Stimulated activated naive CD4-positive, alpha-beta T cell (primary cell): Measurements from ENCODE around the gene CUZD1.

ENCODE experiments used
- DNase-seq, 6 experiments: peaks; one replicate each; lab custom pipeline; 2025; lab: John Stamatoyannopoulos, UW

CUZD1 gene

GRCh38 chr10:122855745-122856144 is 10.1 kb upstream of the CUZD1 start:
- DNase-seq, result no peak

DNA sequence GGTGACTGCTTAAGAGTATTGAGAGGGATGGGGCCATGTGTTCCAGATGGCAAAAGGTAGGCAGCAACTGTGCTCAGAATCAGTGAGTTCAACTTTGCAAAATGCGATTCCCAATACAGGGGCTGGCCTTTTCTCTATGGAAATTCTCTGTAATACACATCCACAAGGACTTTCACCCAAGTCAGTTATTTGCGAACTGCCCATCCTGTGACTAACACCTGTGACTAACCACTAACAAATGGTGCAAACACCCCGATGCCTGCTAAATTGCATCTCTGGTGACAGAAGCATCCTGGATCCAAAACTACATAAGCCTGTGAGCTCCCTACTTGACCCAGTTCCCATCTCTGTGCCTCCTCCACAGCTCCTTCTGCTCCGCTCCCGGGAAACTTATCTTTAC is 9.0 kb upstream of the CUZD1 start:
- no peak for DNase-seq

GRCh38 chr10:122853665-122854313 is 8.1 kb upstream of the CUZD1 start:
- DNase-seq, result no peak

GRCh38 chr10:122852261-122852660 is 6.6 kb upstream of the CUZD1 start:
- DNase-seq, result no peak

DNA sequence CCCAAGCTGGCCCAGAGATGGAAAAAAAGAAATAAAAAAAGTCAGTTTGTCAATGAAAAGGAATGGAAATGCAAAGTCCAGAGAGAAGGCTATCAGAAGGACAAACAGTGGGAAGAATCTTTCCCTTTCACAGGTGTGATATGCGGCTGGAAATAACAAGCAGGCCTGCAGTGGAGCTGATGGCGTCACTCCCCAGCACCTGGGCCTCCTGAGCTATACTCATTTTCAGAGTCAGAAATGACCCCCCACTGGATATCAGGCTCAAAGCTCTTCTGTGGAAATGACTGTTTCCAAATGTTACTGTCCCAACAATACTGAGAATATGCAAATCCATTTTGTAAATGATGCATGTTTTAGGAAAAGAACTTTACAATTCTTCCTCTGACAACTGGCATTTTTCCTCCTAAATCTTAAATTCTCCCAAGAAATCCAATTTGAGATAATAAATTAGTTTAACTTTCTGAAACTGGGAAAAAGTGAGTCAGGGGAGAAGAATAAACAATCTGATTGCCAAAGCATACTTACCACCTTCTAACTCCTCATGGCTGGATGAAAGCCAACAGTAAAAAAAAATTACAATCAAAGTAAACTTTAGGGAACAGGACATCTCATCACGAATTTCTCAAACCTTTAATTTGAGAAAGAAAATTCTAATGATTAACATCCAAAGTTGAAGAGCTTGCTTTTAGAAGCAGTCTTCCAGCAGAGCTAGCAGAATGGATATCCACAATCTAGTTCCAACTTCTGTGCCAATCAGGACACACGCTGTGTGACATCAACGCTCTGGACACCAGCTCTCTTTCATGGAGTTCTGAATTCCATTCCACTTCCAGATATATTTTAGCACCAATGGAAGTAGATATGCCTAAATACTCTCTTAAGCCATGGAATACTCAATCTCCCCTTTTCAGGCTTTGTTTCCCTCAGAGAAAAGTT is 5.3 kb upstream of the CUZD1 start:
- DNase-seq, result no peak

DNA sequence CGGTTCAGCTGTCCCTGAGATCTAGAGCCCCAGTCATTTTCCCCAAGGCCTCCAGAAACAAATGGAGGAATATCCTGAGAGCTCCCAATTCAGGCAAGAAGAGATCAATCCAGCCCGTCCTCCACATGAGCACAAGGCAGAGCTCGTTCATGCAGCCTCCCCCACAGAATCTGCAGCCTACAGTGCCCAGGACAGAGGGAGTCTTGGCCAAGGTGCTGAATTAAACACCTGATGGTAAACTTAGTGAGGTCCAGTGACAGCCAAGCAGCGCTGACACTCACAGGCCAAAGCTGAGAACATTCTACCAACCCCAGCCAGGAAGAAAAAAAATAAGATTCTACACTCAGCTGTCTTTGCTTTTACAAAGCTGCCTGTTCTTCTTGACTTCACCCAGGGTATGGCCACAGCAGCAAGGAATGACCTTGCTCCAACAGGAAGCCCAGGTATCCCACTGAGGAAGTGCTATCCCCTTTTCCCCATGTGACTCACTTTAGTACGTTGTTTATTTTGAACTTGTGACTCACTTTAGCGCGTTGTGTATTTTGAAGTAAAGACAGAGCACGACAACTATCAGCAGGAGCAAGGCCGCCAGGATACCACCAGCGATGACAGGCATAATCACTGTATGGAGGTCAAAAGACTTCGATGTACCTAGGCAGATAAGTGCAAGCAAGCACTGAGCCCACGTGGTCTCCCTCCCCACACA is 4.4 kb upstream of the CUZD1 start:
- DNase-seq, result no peak

- DNase-seq, result no peak
Measured at GRCh38 chr10:122849090-122849489, 3.4 kb upstream of the CUZD1 start.

GRCh38 chr10:122847782-122848604 is 2.3 kb upstream of the CUZD1 start:
- DNase-seq, result no peak

GRCh38 chr10:122844146-122844545 is 1.5 kb downstream of the CUZD1 start:
- DNase-seq, result no peak

- DNase-seq, result no peak
Measured at GRCh38 chr10:122841569-122841968, 4.1 kb downstream of the CUZD1 start.

DNA sequence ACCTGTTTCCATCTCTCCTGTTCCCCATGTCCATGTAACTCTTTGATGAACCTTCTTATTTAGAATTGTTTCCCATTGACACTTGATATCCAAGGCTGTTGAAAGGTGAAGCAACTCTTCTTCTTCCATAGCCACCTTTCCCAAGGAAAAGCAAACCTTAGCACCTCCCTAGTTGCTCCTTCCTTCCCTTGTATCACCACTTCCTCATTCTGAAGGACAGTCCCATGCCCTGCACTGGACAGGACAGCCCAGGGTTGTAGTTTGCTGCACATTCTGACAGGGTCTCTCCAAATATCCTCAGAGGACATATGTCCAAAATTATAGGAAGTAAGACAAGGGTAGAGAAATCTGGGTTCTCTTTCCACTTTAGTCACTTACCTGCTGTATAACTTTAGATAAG is 6.2 kb downstream of the CUZD1 start:
- DNase-seq, result no peak

DNA sequence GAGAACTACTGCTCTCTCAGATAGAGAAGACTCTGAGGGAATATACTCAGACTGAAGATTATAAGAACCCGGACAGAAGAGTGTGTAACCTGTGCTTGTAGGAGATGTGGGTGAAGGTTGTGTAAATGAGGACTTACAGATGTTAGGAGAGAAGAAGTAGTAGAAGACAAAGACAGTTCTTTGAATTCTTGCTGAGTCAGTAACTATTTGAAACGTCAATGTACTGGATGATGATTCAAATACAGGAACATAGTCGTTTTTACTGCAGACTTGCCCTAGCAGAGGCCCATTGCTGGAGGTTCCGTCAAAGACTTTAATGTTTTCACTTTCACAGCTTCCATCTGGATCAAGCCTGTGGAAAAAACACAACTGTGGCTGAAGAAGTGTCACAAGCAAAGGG is 6.8 kb downstream of the CUZD1 start:
- DNase-seq, result no peak

DNA sequence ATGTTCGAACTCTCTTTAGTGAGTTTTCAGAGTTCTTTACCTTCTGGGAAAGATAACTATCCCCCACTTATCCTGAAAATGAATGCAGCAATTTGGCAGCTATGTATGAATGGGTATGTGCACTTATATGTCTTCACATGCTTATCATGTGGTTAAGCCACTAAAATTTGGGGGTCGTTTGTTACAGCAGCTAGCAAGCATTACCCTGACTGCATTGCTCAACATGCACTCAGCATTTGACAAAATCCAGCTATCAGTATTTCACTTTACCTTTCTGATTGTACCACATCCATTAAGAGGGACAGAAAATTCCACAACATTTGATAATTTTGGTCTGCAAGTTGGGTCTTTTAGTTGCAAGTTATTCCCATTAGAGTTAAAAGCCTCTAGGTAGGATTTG is 9.7 kb downstream of the CUZD1 start:
- no peak for DNase-seq

DNA sequence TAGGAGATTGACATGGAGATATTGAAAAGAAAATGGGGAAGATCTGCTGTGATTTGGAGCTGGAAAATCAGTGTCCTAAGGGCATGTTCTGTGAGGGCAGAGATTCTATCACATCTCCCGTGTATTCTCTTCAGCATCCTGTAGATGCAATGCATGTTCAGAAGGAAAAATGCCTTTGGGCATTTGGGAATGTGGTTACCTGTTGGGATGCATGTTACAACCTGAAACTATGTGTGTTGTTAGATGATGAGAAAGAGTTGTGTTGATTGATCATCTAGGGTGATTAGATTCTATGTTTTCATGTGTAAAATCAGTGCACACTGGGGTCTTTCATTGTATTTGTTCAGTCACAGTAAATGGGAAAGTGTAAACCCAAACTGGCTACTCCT is 14.7 kb downstream of the CUZD1 start:
- no peak for DNase-seq

GRCh38 chr10:122830273-122830964 is 15.2 kb downstream of the CUZD1 start:
- no peak for DNase-seq

DNA sequence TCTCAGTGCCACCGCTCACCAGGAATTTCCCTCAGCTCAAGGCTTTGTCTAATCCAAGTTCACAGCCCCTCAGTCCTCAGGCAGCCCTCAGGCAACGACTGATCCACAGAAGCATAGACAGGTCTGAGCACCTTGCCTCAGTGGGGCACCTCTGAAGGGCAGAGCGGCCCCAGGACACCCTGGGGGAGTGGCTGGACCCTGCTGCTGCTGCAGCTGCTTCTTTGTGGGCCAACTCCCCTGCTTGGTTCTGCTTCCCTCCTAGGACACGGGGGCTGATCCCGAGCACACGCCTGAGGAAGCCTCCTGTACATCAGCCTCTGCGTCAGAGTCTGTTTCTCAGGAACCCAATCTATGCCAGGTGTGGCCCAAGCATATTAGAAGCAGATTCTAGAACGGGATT is 16.2 kb downstream of the CUZD1 start:
- DNase-seq, result no peak

- no peak for DNase-seq
Measured at GRCh38 chr10:122828716-122829255, 16.9 kb downstream of the CUZD1 start.

GRCh38 chr10:122827302-122827701 is 18.4 kb downstream of the CUZD1 start:
- no peak for DNase-seq

DNA sequence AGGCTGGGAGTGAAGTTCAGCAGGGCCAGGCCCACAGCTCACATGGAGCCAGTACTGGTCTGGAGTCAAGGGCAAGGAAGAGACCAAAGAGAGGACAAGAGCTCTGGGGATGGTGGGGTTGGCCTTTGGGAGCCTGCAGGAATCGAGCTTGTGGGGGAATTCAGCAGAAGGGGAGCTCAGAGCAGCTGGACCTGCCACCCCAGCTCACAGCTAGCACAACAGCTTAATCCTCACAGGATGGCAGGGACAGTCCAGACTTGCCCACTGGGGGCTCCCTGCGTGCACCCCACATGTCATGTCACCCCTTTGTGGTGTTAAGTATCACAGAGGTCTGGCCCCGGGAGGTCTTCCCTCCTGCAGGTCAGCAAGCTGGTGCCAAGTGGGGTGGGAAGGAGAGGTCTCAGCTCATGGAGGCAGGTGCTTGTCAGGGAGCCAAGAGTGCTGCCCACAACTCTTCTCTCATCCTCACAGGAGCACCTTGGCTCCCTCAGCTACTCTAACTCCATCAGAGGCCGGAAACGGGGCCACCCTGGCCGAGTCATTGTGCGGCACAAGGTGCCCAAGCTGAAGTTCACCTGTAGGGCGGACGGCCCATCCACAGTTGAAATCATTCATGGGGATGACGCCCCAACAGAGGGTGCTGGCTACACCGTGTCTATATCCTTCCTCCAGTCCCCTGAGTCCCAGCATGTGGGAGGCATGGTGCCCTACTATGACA is 22.5 kb downstream of the CUZD1 start:
- no peak for DNase-seq

DNA sequence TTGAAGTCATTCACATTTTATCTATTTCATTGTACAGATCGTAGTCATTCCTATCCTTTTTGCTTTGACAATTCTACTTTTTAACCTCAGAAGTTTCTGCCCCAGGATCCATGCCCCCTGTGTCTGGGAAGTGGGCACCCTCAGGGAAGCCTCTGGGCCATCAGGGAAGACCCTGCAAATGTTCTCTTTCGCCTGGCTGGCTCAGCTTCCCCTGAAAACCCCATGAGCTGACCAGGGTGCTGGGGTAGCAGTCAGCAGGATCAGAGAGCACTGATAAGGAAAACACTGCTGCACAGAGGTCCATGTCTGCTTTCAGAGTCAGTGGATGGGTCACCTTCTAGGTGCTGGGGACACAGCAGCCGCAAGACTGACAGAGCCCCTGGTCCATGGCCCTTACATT is 23.8 kb downstream of the CUZD1 start:
- DNase-seq, result no peak
